ENCODE measurements around the gene GATB.

The GATB gene

GRCh38 chr4:151692821-151693673, 67.8 kb downstream of the GATB start:
- no peak for DNase-seq

GRCh38 chr4:151692443-151692782, 68.4 kb downstream of the GATB start:
- DNase-seq = no peak

DNA sequence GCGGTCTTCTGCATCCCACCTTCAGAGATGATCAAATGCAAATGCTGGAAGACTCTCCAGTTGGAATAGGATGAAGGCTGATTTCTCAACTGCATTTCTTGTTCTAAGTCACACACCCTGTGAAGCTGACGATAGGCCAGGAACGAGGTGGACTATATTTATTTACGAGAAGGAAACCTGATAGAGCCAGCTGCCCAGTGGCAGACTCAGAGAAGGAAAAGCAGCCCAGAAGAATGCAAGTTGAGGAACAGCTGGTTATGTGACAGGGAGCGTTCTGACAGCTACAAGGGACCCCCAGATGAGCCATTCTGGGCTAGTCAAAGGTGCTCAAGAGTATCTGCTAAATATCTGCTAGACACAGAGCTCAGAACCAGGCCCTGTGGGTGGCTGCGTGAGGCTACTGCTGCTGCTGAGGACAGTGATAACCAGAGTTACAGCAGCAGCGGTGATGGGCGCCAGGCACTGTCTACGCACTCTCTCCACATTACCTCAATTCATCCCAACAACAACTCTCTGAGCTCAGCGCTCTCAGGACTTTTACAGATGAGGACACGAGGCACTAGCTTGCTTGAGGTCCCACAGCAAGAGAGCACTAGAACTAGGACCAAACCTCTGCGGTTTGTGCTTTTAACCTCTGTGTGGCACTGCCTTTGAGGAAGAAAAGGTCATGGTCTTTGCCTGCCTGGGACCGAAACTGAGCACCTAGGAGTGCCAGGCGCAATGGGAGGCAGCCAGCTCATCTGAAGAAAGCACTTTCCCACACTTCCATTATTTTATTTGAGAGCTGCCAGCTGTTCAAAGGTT, 69.0 kb downstream of the GATB start:
- DNase-seq = no peak

DNA sequence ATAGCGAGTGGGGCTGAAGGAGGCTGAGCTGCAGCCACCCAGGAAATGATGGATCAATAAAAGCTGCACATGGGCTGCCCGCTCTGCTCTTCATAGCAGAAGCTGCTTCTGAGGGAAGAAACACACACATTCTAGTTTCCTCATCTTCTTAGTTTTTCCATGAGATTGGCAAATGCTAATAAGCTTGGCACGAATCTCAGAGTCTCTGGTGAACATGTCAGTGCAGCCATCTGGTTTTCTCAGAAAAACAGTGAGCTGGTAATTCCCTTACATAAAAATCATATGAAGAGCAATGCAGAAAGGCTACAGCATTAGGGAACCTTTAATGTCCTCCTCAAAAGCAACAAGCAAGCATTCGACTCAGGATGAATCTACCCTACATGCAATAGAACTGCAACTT, 69.9 kb downstream of the GATB start:
- no peak for DNase-seq

DNA sequence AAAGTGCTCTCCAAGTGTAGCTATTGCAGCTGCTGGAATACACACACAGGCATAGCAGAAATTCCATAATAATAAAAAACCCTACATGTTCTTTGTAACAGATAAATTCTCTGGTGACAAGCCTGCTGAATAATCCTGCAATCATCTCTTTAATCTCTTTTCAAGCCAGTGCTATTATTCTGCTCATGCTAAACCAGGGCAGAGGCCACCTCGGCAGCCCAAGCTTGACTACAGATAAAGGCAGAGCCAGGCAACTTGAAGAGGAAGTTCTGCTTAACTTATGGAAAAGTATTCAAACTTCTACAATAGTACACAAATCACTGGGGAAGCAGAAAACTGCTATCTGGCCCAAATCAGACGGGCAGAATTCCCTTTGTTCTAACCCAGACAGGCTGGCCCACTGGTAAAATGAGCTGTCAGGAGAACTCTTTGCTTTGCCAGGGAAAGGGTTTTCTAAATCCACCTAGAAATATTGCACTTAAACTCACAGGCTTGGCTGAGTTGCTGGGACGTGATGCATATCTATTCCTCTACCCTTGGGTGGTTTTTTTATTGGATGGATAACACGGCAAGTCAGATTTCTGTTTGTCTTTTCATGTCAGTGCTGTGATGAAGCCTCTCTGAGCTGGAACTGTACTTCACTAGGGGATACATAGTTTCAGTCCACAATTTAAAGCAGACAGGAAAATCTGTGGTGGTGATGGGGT, 70.5 kb downstream of the GATB start:
- no peak for DNase-seq

- DNase-seq = no peak
Observed at GRCh38 chr4:151689211-151689991, 71.4 kb downstream of the GATB start.

- no peak for DNase-seq
Observed at GRCh38 chr4:151688785-151689043, 72.1 kb downstream of the GATB start.

- DNase-seq = no peak
Observed at GRCh38 chr4:151688003-151688784, 72.6 kb downstream of the GATB start.

- no peak for DNase-seq
Observed at GRCh38 chr4:151687021-151687640, 73.7 kb downstream of the GATB start.

- DNase-seq = no peak
Observed at GRCh38 chr4:151685303-151685702, 75.5 kb downstream of the GATB start.

DNA sequence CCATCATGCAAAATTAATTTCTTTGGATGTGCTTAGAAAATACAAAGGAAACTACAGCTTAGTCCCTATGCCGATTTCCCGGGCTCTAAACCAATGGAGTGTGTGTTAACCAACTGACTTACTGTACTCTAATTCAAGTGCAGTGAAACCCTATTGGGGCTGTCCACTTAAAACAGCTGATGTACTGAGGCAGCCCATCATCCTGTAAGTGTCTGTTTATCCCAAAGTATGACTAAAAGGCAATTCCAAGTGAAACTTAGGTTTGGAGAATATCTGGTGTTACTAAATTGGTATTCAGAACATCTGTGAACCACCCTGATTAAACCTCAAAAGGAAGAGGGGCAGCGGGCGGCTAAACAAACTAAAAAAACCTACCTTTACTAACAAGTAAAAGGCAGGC, 79.7 kb downstream of the GATB start:
- DNase-seq = no peak

DNA sequence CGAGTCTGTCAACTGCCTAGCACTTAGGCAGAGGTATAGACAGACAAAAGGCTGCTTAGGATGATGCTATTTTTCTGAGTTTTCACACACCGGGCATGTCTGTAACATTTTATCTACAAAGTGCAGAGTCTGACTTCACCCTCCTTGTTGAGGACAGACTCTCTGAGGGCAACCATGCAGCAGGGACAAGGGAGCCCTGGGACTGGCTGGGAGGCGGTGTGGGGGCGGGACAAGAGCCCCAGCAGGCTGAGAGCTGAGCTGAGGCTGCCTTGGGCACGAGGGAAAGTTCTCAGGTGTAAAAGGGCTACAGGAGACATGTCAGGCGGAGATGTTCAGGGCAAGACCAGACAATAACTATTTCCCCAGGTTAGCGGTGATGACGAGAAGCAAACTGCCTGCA, 81.6 kb downstream of the GATB start:
- no peak for DNase-seq

DNA sequence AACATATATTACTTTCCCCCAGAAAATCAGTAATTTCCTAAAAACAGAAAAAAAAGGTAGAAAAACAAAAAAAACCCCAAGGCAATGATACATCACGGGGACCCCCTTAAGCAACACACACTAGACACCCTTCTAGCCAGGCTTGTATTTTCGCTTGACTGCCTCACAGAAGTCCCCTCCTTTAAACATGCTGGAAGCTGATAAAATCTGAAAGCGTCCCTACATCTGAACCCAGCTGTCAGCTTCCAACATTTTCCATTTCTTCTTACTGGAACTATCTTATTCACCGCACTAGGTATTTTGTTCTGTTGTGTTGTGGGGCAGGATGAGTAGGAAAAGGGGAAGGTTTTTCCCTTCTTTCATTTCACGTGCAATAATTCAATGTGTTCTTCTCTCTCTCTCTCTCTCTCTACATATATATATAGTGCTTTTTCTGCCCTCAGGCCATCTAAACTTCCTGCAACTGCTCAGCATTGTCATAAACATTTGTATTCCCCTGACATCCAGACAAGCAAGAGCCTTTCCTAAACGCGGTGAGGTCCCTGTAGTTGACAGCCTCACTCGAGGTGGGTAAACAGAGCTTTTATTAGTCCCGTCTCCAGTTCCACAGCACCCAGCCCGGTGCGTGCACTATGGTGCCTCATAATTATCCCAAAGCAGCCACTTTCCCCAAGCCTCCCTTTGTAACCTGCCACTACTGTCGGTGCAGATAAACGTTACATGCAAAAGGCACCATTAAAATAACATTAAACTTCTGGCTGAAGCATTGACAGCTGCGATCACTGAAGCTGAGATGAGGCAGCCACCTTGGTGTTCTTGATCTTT, 82.5 kb downstream of the GATB start:
- no peak for DNase-seq

DNA sequence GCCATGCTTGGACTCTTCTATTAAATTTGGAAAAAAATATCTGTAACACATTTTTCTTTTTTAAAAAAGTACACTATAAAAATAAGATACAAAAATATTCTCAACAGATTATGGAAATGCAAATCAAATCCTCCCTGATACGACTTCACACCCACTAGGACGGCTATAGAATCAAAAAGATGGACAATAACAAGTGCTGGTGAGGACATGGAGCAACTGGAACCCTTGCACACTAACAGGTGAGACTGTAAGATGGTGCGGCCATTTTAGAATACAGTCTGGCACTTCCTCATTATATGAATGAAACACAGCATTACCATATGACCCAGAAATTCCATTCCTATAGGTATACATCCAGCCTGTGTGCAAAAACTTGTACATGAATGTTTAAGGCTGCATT, 83.6 kb downstream of the GATB start:
- no peak for DNase-seq

GRCh38 chr4:151676301-151676700, 84.5 kb downstream of the GATB start:
- DNase-seq = no peak

DNA sequence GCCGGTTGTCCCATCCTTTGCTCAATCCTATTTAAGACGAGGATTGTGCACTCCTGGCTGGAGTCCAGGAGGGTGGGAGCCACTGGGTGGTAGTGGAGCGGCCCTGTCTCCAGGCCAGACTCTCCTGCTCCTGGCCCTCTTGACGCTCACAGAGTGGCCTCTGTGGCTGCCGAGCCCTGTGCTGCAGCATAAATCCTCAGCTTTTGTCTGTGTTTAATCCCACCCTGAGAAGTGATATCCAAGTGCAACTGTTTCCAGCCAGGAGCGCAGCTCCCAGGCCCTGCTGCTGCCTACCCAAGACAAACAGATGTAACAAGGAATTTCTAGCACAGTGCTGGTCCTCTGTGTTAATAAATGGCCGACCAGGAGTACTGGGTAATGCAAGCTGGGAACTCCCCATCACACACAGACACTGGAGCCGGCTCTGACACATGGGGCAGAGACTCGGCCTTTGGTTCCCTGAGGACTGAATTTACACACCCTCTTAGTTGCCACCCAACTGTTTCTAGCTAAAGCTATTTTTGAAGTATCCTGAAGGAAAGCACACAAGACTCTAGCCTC, 85.3 kb downstream of the GATB start:
- DNase-seq = no peak

GRCh38 chr4:151674804-151675391, 85.9 kb downstream of the GATB start:
- DNase-seq = no peak

- DNase-seq = no peak
Observed at GRCh38 chr4:151673908-151674520, 86.8 kb downstream of the GATB start.

GRCh38 chr4:151672996-151673395, 87.8 kb downstream of the GATB start:
- DNase-seq = no peak
